Central memory CD4-positive, alpha-beta T cell (primary cell): Measurements from ENCODE around the gene ZNF207.
"Not testable (repeated sequence)": the region's sequence is repeated elsewhere in the genome, so short reads cannot be mapped to it uniquely, and the experiment has no call there.

ENCODE experiments used
- DNase-seq: peaks from one replicate; pipeline ENCODE4 v3.0.0; 2022

Gene ZNF207

GRCh38 chr17:32388613-32389459 lies 38.9 kb downstream of the ZNF207 start:
- DNase-seq: no peak

- no peak for DNase-seq
Measured at GRCh38 chr17:32393904-32394303, 43.9 kb downstream of the ZNF207 start.

- DNase-seq: no peak
Measured at GRCh38 chr17:32396343-32396742, 46.4 kb downstream of the ZNF207 start.

GRCh38 chr17:32398946-32399345 lies 49.0 kb downstream of the ZNF207 start:
- no peak for DNase-seq

GRCh38 chr17:32410085-32410484 lies 60.1 kb downstream of the ZNF207 start:
- not testable (repeated sequence) for DNase-seq

- DNase-seq: no peak
Measured at GRCh38 chr17:32426894-32427293, 76.9 kb downstream of the ZNF207 start.

- no peak for DNase-seq
Measured at GRCh38 chr17:32429598-32429997, 79.6 kb downstream of the ZNF207 start.
